ENCODE measurements around the gene TMEM72.

Gene TMEM72

GRCh38 chr10:44949915-44950314 is 38.8 kb downstream of the TMEM72 start:
- Histone ChIP-seq H3K36me3 (no peaks in the 10 kb centered on the region), H3K9me3 (no peaks in the 10 kb centered on the region), H3K4me3 (no peak overlapping the region), H3K27ac (no peak overlapping the region), H3K4me1 (peaks cover 0 to 10% (median 0%) of the 10 kb centered on the region in 4 donors), H3K27me3 (no peaks in the 10 kb centered on the region)
- peak in 1 of 2 donors; percentile 48 for DNase-seq
- intact Hi-C loops (cut with DNase I; ENCODE audit: low total_unique reads) = no loop called here
- TF ChIP-seq CTCF (IDR thresholded peaks at IDR 0.05) = no peak

DNA sequence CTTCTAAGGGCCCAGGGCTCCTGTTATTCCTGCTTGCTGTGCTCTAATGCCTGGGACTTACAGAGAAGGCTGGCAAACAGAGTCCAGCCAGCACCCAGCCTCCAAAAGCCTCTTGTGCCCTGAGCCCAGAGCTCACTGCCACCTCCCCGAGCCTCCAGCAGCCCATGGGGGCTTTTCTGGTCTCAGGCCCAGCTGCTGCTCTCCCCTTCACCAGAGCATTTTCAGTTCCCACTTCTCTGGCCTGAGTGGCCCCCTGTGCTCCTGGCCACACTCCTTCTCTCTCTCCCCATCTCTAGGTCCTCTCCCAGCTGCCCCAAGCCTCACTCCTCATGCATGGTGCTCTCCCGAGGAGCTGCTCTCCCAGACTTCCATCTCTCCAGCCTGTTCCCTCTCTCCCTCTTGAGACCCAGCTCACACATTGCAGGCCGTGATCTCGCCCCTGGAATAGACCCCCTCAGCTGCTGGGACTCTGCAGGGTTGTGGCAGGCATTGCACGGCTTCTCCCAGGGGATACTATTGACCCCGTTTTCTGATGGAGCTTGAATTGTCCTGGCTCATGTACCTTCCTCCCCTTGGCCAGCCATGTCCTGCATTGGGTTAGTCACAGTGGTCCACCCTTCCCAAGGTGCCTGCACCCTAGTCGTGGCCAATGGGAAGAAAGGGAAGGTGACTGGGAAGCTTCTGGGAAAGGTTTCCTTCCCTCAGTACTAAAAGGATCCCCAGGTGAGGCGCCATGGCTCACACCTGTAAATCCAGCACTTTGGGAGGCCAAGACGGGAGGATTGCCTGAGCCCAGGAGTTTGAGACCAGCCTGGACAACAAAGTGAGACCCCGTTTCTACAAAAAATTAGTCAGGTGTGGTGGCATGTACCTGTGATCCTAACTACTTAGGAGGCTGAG is 39.4 kb downstream of the TMEM72 start:
- Histone ChIP-seq H3K4me1 (peaks cover 0 to 10% (median 0%) of the 10 kb centered on the region in 4 donors), H3K27ac (no peak overlapping the region), H3K36me3 (no peaks in the 10 kb centered on the region), H3K4me3 (no peak overlapping the region), H3K27me3 (no peaks in the 10 kb centered on the region), H3K9me3 (no peaks in the 10 kb centered on the region)
- no peak for TF ChIP-seq CTCF (IDR thresholded peaks at IDR 0.05)
- peak in 1 of 2 donors; percentile 31 for DNase-seq
- intact Hi-C loops (cut with DNase I; ENCODE audit: low total_unique reads) = no loop called here

DNA sequence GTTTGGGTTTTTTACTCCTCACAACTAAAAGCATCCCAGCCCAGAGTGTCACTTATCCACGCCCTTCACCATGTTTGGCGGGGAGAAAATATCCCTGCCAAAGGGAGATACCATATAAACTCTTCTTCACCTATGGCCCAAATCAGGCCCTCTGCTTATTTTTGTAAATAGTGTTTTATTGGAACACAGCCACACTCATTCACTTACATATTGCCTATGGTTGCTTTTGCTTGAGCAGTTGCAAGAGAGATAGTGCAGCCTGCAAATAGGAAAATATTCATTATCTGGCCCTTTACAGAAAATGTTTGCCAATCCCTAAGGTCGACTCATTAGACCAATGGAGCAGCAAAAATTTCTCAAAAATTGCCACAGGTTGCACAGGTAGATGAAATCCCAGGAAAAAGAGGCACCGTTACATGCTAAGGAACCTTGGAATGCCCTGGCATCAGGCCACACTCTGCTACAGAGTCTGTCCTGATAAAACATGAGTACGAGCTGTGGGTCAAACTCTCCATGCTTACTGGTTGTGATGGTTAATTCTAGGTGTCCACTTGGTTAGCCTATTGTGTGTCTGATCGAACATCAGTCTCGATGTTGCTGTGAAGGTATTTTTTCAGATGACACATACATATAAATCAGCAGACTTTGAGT is 40.6 kb downstream of the TMEM72 start:
- H3K36me3 ChIP-seq = peaks cover 0 to 2% (median 0%) of the 10 kb centered on the region in 3 donors
- H3K4me3 ChIP-seq = no peak overlapping the region
- H3K9me3 ChIP-seq = no peaks in the 10 kb centered on the region
- TF ChIP-seq CTCF (IDR thresholded peaks at IDR 0.05) = no peak
- H3K27me3 ChIP-seq = no peaks in the 10 kb centered on the region
- DNase-seq = peak in 1 of 2 donors; percentile 29
- H3K27ac ChIP-seq = no peak overlapping the region
- H3K4me1 ChIP-seq = peaks cover 0 to 10% (median 0%) of the 10 kb centered on the region in 4 donors
- intact Hi-C loops (cut with DNase I; ENCODE audit: low total_unique reads) = no loop called here

- Histone ChIP-seq H3K36me3 (peaks cover 0 to 7% (median 0%) of the 10 kb centered on the region in 3 donors), H3K4me1 (peaks cover 0 to 13% (median 2%) of the 10 kb centered on the region in 4 donors), H3K9me3 (no peaks in the 10 kb centered on the region), H3K4me3 (no peak overlapping the region), H3K27me3 (no peaks in the 10 kb centered on the region), H3K27ac (no peak overlapping the region)
- no peak for TF ChIP-seq CTCF (IDR thresholded peaks at IDR 0.05)
- intact Hi-C loops (cut with DNase I; ENCODE audit: low total_unique reads) = no loop called here
- DNase-seq = peak in 1 of 2 donors; percentile 13
Measured at GRCh38 chr10:44952779-44953231, 41.7 kb downstream of the TMEM72 start.

- intact Hi-C loops (cut with DNase I; ENCODE audit: low total_unique reads) = no loop called here
- Histone ChIP-seq H3K4me1 (peaks cover 0 to 25% (median 12%) of the 10 kb centered on the region in 4 donors), H3K9me3 (no peaks in the 10 kb centered on the region), H3K27me3 (no peaks in the 10 kb centered on the region), H3K36me3 (peaks cover 0 to 7% (median 0%) of the 10 kb centered on the region in 3 donors), H3K4me3 (no peak overlapping the region), H3K27ac (no peak overlapping the region)
- DNase-seq = no peak
- TF ChIP-seq CTCF (IDR thresholded peaks at IDR 0.05) = no peak
Measured at GRCh38 chr10:44954042-44954441, 42.9 kb downstream of the TMEM72 start.

Measured in tibial artery (tissue), 4 donors.